Lower leg skin (tissue), 3 donors: ENCODE results near the gene TSPAN31.

Source experiments
- POLR2A ChIP-seq, 2 donors: fragments of 450-650 bp; IDR thresholded peaks; one replicate each; pipeline ENCODE4 v1.6.1; 2016 to 2017; ENCODE audit warnings: antibody characterized with exemption in 2 of 2, mild to moderate bottlenecking in 1 of 2, moderate library complexity in 1 of 2
- TF ChIP-seq, protein P1 (sequence below), 3 donors: fragments of 450-650 bp; IDR thresholded peaks; one replicate each; pipeline ENCODE4 v1.5.1; 2016; ENCODE audit warnings: antibody characterized with exemption in 3 of 3, mild to moderate bottlenecking in 3 of 3, moderate library complexity in 2 of 3

DNA sequence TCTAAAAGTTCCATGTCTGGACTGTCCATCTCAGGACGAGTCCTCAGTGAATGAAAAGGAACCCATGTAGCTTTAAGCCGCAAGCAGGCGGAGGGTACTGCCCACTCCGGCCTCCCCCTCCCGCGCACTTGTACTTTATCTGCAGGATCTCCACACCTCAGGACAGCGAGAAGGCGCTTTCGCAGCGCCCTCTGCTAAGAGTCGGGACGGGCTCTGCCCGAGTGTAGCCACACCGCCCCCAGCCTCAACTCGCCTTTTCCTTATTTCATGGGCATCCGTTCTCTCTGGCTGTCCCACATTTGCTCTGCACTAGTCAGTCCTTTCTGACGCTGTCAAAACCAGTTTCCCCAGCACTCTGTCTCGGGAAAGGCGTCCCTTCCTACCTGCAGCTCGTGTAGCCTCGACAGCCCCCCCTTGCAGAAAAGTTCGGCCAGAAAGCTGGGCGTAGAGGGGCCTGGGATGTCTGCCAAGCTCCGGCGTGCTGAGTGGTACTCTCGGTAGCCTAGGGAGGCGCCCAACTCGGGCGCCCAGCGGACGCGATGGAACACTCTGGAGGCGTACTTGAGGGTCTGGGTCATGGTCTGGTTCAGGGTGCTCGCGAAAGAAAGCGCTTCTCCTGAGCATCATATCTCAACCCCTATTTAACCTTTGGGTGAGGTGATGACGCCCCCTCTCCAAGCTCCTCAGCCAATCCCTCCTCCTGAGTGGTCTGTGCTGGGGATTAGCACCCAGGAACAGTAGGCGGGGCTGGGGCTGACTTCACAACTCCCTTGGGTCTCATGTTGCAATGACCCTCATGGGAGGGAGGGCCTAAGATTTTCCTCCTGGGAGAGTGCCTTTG is 21.8 kb downstream of the TSPAN31 start, which contains the start of gene CYP27B1:
- TF ChIP-seq, protein P1, sequence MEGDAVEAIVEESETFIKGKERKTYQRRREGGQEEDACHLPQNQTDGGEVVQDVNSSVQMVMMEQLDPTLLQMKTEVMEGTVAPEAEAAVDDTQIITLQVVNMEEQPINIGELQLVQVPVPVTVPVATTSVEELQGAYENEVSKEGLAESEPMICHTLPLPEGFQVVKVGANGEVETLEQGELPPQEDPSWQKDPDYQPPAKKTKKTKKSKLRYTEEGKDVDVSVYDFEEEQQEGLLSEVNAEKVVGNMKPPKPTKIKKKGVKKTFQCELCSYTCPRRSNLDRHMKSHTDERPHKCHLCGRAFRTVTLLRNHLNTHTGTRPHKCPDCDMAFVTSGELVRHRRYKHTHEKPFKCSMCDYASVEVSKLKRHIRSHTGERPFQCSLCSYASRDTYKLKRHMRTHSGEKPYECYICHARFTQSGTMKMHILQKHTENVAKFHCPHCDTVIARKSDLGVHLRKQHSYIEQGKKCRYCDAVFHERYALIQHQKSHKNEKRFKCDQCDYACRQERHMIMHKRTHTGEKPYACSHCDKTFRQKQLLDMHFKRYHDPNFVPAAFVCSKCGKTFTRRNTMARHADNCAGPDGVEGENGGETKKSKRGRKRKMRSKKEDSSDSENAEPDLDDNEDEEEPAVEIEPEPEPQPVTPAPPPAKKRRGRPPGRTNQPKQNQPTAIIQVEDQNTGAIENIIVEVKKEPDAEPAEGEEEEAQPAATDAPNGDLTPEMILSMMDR (IDR thresholded peaks at IDR 0.05): no peak
- TF ChIP-seq POLR2A (IDR thresholded peaks at IDR 0.05): no peak
